A549 (cell line): ENCODE results near the gene ORM2. TPM values are rescaled to one million over a fixed set of nuclear protein-coding genes. Genes with fewer than 3 reads are reported as not detected.

Source experiments
- ATAC-seq, 2 experiments: fragments of 200-7000 bp in 1 of 2; fragments of >200 bp in 1 of 2; cut with Nextera tagmentation in 1 of 2; cut with Tn5 transposase in 1 of 2; 3 replicates each; pipeline versions ENCODE4 v1.8.0 to v1.9.1; 2018 to 2020; ENCODE audit warnings: mild to moderate bottlenecking in 1 of 2, moderate library complexity in 1 of 2
- CTCF ChIA-PET: fragments of 300-600 bp; sonication (Branson Sonifier 250); formaldehyde crosslinking; extraction: SDS; loops from one replicate; lab custom pipeline; 2021; ENCODE audit warnings: antibody characterized with exemption, inconsistent platforms; lab: Yijun Ruan, JAX
- POLR2A ChIA-PET: fragments of 350-600 bp; formaldehyde crosslinking; extraction: SDS; loops from one replicate; lab custom pipeline; 2021; ENCODE audit warnings: antibody characterized with exemption, inconsistent platforms; lab: Yijun Ruan, JAX
- DNase-seq, 2 experiments: peaks; one replicate each; pipeline versions ENCODE4 v3.0.0 to v3.0.0-alpha.2; 2011 to 2016; ENCODE audit warnings: low read depth in 1 of 2, low spot score in 1 of 2
- FAIRE-seq: peaks from 2 replicates; lab custom pipeline; 2011; peaks lifted over from hg19 to GRCh38; lab: Jason Lieb, UNC
- H3K27ac ChIP-seq, 2 experiments: fragments of >200 bp; sonication (Bioruptor Twin); formaldehyde crosslinking; 3 replicates each; pipeline ENCODE4 v1.5.1; 2016 to 2017
- H3K4me1 ChIP-seq: fragments of >200 bp; sonication (Bioruptor Twin); formaldehyde crosslinking; 3 replicates; pipeline ENCODE4 v1.6.1; 2016
- H3K4me2 ChIP-seq: fragments of >200 bp; sonication (Bioruptor Twin); formaldehyde crosslinking; 3 replicates; pipeline ENCODE4 v1.6.1; 2016
- H3K4me3 ChIP-seq: fragments of >200 bp; sonication (Bioruptor Twin); formaldehyde crosslinking; 3 replicates; pipeline ENCODE4 v1.5.1; 2016
- H3K9me3 ChIP-seq: fragments of >200 bp; sonication (Bioruptor Twin); formaldehyde crosslinking; 3 replicates; pipeline ENCODE4 v1.6.1; 2016
- CBX8 ChIP-seq: fragments of 200-600 bp; sonication (generic); IDR thresholded peaks from 2 replicates; pipeline ENCODE4 v1.6.1; 2016
- FOSB ChIP-seq: fragments of 250-450 bp; sonication (Bioruptor Pico); IDR thresholded peaks from 2 replicates; pipeline ENCODE4 v1.5.0; 2020; ENCODE audit warnings: mild to moderate bottlenecking, moderate library complexity
- FOSL2 ChIP-seq, 2 experiments: fragments of 450-650 bp in 1 of 2; fragments of >200 bp in 1 of 2; sonication (Bioruptor Twin) in 1 of 2; formaldehyde crosslinking; IDR thresholded peaks; 2 replicates each; pipeline versions ENCODE4 v1.5.0 to v1.6.1; 2016 to 2020; ENCODE audit warnings: mild to moderate bottlenecking in 1 of 2, moderate library complexity in 1 of 2
- GATA3 ChIP-seq: IDR thresholded peaks from 2 replicates; pipeline ENCODE4 v1.6.1; 2012; ENCODE audit warnings: borderline replicate concordance
- HOXB5 ChIP-seq: fragments of 250-450 bp; sonication (Bioruptor Pico); IDR thresholded peaks from 2 replicates; pipeline ENCODE4 v1.5.0; 2020; ENCODE audit warnings: mild to moderate bottlenecking, moderate library complexity
- MYC ChIP-seq: IDR thresholded peaks from 2 replicates; pipeline ENCODE4 v1.6.1; 2012; ENCODE audit warnings: mild to moderate bottlenecking, inconsistent platforms, low read length, improper control_type of control experiment, borderline replicate concordance
- NPAS2 ChIP-seq: fragments of 250-450 bp; sonication (Bioruptor Pico); IDR thresholded peaks from 2 replicates; pipeline ENCODE4 v1.8.0; 2022; ENCODE audit warnings: mild to moderate bottlenecking, moderate library complexity, borderline replicate concordance
- PHF8 ChIP-seq: fragments of 200-600 bp; sonication (generic); IDR thresholded peaks from 2 replicates; pipeline ENCODE4 v1.6.1; 2016; ENCODE audit warnings: low read depth, mild to moderate bottlenecking, antibody characterized with exemption, moderate library complexity, borderline replicate concordance
- SMC3 ChIP-seq: fragments of >200 bp; sonication (Bioruptor Twin); formaldehyde crosslinking; IDR thresholded peaks from 3 replicates; pipeline ENCODE4 v1.6.1; 2018; ENCODE audit warnings: inconsistent platforms
- ZC3H11A ChIP-seq: fragments of 450-650 bp; IDR thresholded peaks from 2 replicates; pipeline ENCODE4 v1.6.1; 2014; ENCODE audit warnings: antibody characterized with exemption, mild to moderate bottlenecking
- ZSCAN20 ChIP-seq: fragments of 250-450 bp; sonication (Bioruptor Pico); IDR thresholded peaks from 2 replicates; pipeline ENCODE4 v1.8.0; 2022; ENCODE audit warnings: mild to moderate bottlenecking, moderate library complexity
- WGBS: methylation state at CpG from one replicate; pipeline ENCODE4 v1.1.6; 2017; ENCODE audit errors: missing lambda C conversion rate; 5-methylcytosine and 5-hydroxymethylcytosine counted together
- polyA plus RNA-seq, 4 experiments: library from polyadenylated mRNA; depleted of rRNA in 3 of 4; stranded (reverse); fragments of >200 nt; fragmentation: RNase III in 1 of 4; extraction: RNeasy Plus Mini Kit Qiagen cat#74134 plus additional on column Dnase treatment in 1 of 4; gene quantifications; 2 replicates in 3 of 4; 3 replicates in 1 of 4; pipeline ENCODE4 v1.2.3, GENCODE V29; 2011 to 2017
- TF ChIP-seq, protein P1 (sequence below): fragments of >200 bp; sonication (Bioruptor Twin); formaldehyde crosslinking; IDR thresholded peaks from 3 replicates; pipeline ENCODE4 v1.5.1; 2016
- TF ChIP-seq, protein P2 (sequence below): fragments of >200 bp; sonication (Bioruptor Twin); formaldehyde crosslinking; IDR thresholded peaks from 3 replicates; pipeline ENCODE4 v1.6.1; 2016
- TF ChIP-seq, protein P3 (sequence below): fragments of 200-600 bp; sonication (generic); IDR thresholded peaks from 2 replicates; pipeline ENCODE4 v1.6.1; 2016; ENCODE audit warnings: antibody characterized with exemption, mild to moderate bottlenecking, moderate library complexity
- TF ChIP-seq, protein P4 (sequence below): fragments of 250-450 bp; sonication (Bioruptor Pico); IDR thresholded peaks from 2 replicates; pipeline ENCODE4 v1.5.0; 2021; ENCODE audit warnings: mild to moderate bottlenecking, moderate library complexity, borderline replicate concordance
- TF ChIP-seq, protein P5 (sequence below): IDR thresholded peaks from 2 replicates; pipeline ENCODE4 v1.6.1; 2012
- TF ChIP-seq, protein P6 (sequence below): IDR thresholded peaks from 2 replicates; pipeline ENCODE4 v1.6.1; 2012

ORM2 gene
- polyA plus RNA-seq, 2 of the 4 experiments (the other 2 are of a cell fraction): 0.10 TPM; not detected in 1

DNA sequence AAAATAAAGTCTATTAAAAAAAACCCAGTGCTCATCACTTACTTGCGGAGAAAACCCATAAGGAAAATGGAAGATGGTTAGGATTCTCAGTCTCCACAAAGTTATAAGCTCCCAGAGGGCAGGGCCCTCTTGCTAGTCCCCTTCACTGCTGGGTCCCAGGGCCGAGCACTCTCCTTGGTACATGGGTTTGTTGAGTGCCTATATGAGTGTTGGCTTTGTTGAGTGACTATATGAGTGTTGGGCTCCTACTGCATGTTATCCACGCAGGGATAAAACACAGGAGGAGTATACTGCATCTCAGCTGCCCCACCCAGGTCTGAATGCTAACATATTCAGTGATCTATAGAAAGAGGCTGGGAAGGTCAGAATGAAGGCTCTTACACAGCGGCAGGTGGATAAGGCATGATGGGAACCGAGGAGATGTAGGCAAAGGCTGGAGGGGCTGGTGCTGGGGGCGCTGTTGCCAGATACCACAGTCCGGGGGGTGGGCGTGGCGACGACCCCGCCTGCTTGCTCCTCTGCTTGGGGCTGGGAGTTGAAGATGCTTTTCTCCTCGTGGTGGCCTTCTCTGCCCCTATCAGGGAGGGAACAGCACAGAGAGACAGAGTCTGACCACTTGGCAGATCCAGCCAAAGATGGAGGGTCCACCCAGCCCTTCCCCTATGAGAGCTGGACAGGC is 11.6 kb downstream of the ORM2 start:
- WGBS: 85% methylated on average over 12 of the region's 12 CpGs
- Histone ChIP-seq H3K4me3 (no peak overlapping the region), H3K4me2 (no peak overlapping the region), H3K27ac (no peak overlapping the region), H3K9me3 (no peaks in the 10 kb centered on the region), H3K4me1 (no peaks in the 10 kb centered on the region)
- DNase-seq (no peak), FAIRE-seq (no peak), ATAC-seq (no peak)
- TF ChIP-seq GATA3 (no peak), CBX8 (no peak), ZC3H11A (no peak), MYC (no peak), SMC3 (no peak)
- ChIA-PET POLR2A (no interaction called here), CTCF (interaction anchor here (1.5 to 2.6 kb wide), 4 partner anchors 23 to 233 kb away, joined by 4 to 7 read pairs (median 4); no protein-coding TSS in a partner anchor)

DNA sequence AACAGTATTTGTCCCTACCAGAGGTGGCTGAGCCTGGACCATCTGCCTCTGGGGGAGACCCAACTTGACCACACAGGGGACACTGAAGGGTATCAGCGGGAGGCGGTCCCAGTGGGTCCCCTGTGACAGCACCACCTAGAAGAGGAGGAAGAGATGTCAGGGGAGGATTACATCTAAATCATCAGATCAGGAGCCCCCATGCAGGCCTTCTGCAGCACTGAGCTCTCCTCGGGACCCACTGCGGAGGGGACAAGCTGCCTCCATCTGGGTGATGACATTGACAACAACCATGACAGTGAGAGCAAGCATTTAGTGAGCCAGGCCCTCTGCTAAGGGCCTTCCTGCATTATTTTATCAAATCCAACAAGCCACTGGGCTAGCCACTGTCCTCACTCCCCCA is 12.3 kb downstream of the ORM2 start:
- no peak for FAIRE-seq
- TF ChIP-seq PHF8 (no peak), HOXB5 (CRISPR knock-in tag) (no peak), MYC (no peak), NPAS2 (CRISPR knock-in tag) (no peak), ZSCAN20 (CRISPR knock-in tag) (no peak), FOSL2 (IDR thresholded peaks at IDR 0.05) (no peak), FOSL2 (CRISPR knock-in tag; IDR thresholded peaks at IDR 0.05) (no peak), FOSB (no peak)
- TF ChIP-seq, protein P1, sequence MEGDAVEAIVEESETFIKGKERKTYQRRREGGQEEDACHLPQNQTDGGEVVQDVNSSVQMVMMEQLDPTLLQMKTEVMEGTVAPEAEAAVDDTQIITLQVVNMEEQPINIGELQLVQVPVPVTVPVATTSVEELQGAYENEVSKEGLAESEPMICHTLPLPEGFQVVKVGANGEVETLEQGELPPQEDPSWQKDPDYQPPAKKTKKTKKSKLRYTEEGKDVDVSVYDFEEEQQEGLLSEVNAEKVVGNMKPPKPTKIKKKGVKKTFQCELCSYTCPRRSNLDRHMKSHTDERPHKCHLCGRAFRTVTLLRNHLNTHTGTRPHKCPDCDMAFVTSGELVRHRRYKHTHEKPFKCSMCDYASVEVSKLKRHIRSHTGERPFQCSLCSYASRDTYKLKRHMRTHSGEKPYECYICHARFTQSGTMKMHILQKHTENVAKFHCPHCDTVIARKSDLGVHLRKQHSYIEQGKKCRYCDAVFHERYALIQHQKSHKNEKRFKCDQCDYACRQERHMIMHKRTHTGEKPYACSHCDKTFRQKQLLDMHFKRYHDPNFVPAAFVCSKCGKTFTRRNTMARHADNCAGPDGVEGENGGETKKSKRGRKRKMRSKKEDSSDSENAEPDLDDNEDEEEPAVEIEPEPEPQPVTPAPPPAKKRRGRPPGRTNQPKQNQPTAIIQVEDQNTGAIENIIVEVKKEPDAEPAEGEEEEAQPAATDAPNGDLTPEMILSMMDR: no peak
- TF ChIP-seq, protein P2, sequence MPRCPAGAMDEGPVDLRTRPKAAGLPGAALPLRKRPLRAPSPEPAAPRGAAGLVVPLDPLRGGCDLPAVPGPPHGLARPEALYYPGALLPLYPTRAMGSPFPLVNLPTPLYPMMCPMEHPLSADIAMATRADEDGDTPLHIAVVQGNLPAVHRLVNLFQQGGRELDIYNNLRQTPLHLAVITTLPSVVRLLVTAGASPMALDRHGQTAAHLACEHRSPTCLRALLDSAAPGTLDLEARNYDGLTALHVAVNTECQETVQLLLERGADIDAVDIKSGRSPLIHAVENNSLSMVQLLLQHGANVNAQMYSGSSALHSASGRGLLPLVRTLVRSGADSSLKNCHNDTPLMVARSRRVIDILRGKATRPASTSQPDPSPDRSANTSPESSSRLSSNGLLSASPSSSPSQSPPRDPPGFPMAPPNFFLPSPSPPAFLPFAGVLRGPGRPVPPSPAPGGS: no peak
- TF ChIP-seq, protein P3, sequence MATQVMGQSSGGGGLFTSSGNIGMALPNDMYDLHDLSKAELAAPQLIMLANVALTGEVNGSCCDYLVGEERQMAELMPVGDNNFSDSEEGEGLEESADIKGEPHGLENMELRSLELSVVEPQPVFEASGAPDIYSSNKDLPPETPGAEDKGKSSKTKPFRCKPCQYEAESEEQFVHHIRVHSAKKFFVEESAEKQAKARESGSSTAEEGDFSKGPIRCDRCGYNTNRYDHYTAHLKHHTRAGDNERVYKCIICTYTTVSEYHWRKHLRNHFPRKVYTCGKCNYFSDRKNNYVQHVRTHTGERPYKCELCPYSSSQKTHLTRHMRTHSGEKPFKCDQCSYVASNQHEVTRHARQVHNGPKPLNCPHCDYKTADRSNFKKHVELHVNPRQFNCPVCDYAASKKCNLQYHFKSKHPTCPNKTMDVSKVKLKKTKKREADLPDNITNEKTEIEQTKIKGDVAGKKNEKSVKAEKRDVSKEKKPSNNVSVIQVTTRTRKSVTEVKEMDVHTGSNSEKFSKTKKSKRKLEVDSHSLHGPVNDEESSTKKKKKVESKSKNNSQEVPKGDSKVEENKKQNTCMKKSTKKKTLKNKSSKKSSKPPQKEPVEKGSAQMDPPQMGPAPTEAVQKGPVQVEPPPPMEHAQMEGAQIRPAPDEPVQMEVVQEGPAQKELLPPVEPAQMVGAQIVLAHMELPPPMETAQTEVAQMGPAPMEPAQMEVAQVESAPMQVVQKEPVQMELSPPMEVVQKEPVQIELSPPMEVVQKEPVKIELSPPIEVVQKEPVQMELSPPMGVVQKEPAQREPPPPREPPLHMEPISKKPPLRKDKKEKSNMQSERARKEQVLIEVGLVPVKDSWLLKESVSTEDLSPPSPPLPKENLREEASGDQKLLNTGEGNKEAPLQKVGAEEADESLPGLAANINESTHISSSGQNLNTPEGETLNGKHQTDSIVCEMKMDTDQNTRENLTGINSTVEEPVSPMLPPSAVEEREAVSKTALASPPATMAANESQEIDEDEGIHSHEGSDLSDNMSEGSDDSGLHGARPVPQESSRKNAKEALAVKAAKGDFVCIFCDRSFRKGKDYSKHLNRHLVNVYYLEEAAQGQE: no peak
- TF ChIP-seq, protein P4, sequence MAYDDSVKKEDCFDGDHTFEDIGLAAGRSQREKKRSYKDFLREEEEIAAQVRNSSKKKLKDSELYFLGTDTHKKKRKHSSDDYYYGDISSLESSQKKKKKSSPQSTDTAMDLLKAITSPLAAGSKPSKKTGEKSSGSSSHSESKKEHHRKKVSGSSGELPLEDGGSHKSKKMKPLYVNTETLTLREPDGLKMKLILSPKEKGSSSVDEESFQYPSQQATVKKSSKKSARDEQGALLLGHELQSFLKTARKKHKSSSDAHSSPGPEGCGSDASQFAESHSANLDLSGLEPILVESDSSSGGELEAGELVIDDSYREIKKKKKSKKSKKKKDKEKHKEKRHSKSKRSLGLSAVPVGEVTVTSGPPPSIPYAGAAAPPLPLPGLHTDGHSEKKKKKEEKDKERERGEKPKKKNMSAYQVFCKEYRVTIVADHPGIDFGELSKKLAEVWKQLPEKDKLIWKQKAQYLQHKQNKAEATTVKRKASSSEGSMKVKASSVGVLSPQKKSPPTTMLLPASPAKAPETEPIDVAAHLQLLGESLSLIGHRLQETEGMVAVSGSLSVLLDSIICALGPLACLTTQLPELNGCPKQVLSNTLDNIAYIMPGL: no peak
- TF ChIP-seq, protein P5, sequence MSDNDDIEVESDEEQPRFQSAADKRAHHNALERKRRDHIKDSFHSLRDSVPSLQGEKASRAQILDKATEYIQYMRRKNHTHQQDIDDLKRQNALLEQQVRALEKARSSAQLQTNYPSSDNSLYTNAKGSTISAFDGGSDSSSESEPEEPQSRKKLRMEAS: no peak
- TF ChIP-seq, protein P6, sequence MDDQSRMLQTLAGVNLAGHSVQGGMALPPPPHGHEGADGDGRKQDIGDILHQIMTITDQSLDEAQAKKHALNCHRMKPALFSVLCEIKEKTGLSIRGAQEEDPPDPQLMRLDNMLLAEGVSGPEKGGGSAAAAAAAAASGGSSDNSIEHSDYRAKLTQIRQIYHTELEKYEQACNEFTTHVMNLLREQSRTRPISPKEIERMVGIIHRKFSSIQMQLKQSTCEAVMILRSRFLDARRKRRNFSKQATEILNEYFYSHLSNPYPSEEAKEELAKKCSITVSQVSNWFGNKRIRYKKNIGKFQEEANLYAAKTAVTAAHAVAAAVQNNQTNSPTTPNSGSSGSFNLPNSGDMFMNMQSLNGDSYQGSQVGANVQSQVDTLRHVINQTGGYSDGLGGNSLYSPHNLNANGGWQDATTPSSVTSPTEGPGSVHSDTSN: no peak
- 90% methylated on average over 4 of the region's 4 CpGs for WGBS
- Histone ChIP-seq H3K9me3 (no peaks in the 10 kb centered on the region), H3K27ac (no peak overlapping the region), H3K4me1 (no peaks in the 10 kb centered on the region), H3K4me2 (no peak overlapping the region), H3K4me3 (no peak overlapping the region)
- POLR2A ChIA-PET: no interaction called here
- CTCF ChIA-PET: interaction anchor here (1.1 to 2.0 kb wide), 3 partner anchors 22 to 234 kb away, joined by 4 to 5 read pairs (median 4); no protein-coding TSS in a partner anchor
- no peak for ATAC-seq
- no peak for DNase-seq
